Measurements from ENCODE around the gene GAPDH. TPM values are rescaled to one million over a fixed set of nuclear protein-coding genes. Genes with fewer than 3 reads are reported as not detected.

GAPDH gene
- total RNA-seq, 1 donor from 2014 or later: 2,078 TPM

DNA sequence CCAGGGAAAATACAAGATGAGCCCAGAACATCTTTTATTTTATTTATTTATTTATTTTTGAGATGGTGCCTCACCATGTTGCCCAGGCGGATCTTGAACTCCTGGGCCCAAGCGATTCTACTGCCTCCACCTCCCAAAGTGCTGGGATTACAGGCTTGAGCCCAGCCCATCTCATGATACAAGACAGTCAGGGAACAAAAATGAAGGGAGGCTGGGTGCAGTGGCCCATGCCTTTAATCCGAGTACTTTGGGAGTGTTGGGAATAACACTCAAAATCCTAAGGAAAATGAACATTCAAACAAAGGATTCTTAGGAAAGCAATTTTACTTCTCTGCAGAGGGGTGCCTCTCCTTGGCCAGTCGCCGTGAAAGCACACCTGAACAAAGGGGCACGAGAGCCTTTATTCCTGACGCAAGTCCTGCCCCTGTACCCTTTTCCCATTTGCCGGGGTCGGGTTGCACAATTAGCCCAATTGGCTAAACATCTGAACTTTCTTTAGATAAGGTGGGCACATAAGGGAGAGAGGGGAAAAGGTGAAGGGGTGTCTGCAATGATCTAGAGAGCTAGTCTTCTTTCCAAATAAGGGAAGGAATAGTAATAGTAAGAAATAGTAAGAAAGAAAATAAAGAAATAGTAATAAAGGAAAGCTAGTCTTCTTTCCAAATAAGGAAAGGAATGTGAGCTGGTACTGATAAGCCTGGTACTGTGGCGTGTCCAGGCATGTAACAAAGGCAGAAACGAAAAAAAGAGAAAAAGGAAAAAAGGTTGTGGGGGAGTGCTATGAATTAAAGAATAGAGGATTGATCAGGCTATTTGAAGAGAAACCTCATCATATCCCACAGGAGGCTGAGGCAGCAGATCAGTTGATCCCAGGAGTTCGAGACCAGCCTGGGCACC is 27.0 kb upstream of the GAPDH start:
- H3K27ac Mint-ChIP-seq: peak overlapping the region; percentile 97
- H3K9me3 Mint-ChIP-seq: no peaks in the 10 kb centered on the region
- peaks cover 40% of the 10 kb centered on the region for H3K36me3 Mint-ChIP-seq
- no peak for DNase-seq (ENCODE audit: low spot score in 2 of 2, unreplicated experiment in 2 of 2)
- H3K4me1 Mint-ChIP-seq: peaks cover 18% of the 10 kb centered on the region
- no peaks in the 10 kb centered on the region for H3K27me3 Mint-ChIP-seq (ENCODE audit: low read depth)
- no peak overlapping the region for H3K4me3 Mint-ChIP-seq
- TF ChIP-seq CTCF (IDR thresholded peaks at IDR 0.05; ENCODE audit: unreplicated experiment): no peak

GRCh38 chr12:6508087-6508486 is 26.2 kb upstream of the GAPDH start:
- H3K27ac Mint-ChIP-seq: peak overlapping the region; percentile 97
- H3K4me1 Mint-ChIP-seq: peaks cover 18% of the 10 kb centered on the region
- TF ChIP-seq CTCF (IDR thresholded peaks at IDR 0.05; ENCODE audit: unreplicated experiment): no peak

DNA sequence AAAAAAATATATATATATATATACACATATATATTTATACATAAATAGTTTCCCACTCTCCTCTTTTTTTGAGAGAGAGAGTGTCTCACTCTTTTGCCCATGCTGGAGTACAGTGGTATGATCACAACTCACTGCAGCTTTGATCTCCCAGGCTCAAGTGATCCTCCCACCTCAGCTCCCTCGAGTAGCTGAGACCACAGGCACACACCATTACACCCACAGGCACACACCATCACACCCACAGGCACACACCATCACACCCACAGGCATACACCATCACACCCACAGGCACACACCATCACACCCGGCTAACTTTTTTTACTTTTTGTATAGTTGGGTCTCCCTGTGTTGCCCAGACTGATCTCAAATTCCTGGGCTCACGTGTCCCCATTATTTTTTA is 14.1 kb upstream of the GAPDH start:
- H3K27ac Mint-ChIP-seq: no peak overlapping the region
- H3K4me3 Mint-ChIP-seq: no peak overlapping the region
- H3K27me3 Mint-ChIP-seq (ENCODE audit: low read depth): no peaks in the 10 kb centered on the region
- DNase-seq (ENCODE audit: low spot score in 2 of 2, unreplicated experiment in 2 of 2): no peak
- H3K36me3 Mint-ChIP-seq: peaks cover 55% of the 10 kb centered on the region
- TF ChIP-seq CTCF (IDR thresholded peaks at IDR 0.05; ENCODE audit: unreplicated experiment): no peak
- no peaks in the 10 kb centered on the region for H3K4me1 Mint-ChIP-seq
- no peaks in the 10 kb centered on the region for H3K9me3 Mint-ChIP-seq

More at GRCh38 chr12:6508087-6508486, 26.2 kb upstream of the GAPDH start:
- H3K4me3 Mint-ChIP-seq: no peak overlapping the region
- H3K36me3 Mint-ChIP-seq: peaks cover 46% of the 10 kb centered on the region
- DNase-seq (ENCODE audit: low spot score in 2 of 2, unreplicated experiment in 2 of 2): no peak
- H3K9me3 Mint-ChIP-seq: no peaks in the 10 kb centered on the region
- no peaks in the 10 kb centered on the region for H3K27me3 Mint-ChIP-seq (ENCODE audit: low read depth)

GRCh38 chr12:6522193-6522592 is 12.1 kb upstream of the GAPDH start:
- Mint-ChIP-seq H3K36me3 (peaks cover 54% of the 10 kb centered on the region), H3K27me3 (ENCODE audit: low read depth) (no peaks in the 10 kb centered on the region), H3K27ac (no peak overlapping the region), H3K4me3 (no peak overlapping the region), H3K9me3 (no peaks in the 10 kb centered on the region), H3K4me1 (peaks cover 10% of the 10 kb centered on the region)
- TF ChIP-seq CTCF (IDR thresholded peaks at IDR 0.05; ENCODE audit: unreplicated experiment): no peak
- DNase-seq (ENCODE audit: low spot score in 2 of 2, unreplicated experiment in 2 of 2): no peak

DNA sequence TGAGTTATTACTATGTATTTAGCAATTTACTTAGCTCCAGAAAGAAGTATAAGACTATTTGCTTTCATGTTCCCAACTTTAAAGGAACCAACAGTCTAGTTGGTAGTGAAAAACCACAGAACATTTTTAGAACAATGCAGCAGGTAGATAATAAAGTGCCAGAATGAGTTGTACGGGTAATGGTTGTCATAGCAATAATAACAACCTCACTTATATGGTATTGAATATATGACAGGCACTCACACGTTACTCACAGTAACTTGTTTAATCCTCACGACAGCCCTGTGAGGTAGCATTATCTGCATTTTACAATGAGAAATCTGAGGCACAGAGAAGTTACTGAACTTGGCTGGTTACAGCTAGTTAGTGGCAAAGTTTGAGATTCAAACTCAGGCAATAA is 10.6 kb upstream of the GAPDH start:
- Mint-ChIP-seq H3K27ac (peak overlapping the region; percentile 27), H3K4me1 (peaks cover 25% of the 10 kb centered on the region), H3K4me3 (no peak overlapping the region), H3K36me3 (peaks cover 54% of the 10 kb centered on the region), H3K9me3 (no peaks in the 10 kb centered on the region), H3K27me3 (ENCODE audit: low read depth) (no peaks in the 10 kb centered on the region)
- no peak for DNase-seq (ENCODE audit: low spot score in 2 of 2, unreplicated experiment in 2 of 2)
- TF ChIP-seq CTCF (IDR thresholded peaks at IDR 0.05; ENCODE audit: unreplicated experiment): no peak

Data from mesothelial cell of epicardium (in vitro differentiated cells).